ENCODE data around the gene IGSF8. TPM values are rescaled to one million over a fixed set of nuclear protein-coding genes. Genes with fewer than 3 reads are reported as not detected.
A peak's percentile ranks its signal among the peaks of the same experiment; 100 is the strongest.

The IGSF8 gene
- polyA plus RNA-seq, 1 of the 3 experiments (the other 2 are of a cell fraction), result 67.9 TPM

DNA sequence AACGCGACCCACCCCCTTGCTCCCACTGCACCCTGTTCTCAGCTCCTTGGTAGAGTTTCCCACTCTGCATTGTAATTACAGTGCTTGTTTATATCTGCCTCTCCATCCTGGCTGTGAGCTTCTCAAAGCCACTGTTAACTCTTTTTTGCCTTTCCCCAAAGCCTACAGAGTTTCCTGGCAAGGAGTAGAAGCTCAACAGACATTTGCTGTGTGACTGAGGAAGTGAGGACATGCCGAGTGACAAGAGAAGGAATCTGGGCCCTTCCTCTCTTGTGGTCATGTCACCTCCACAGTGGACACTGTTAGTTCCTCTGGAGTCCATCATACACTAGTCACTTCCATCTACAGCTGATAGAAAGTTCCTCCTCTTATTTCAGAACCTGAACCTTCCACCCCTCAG lies 6.1 kb upstream of the IGSF8 start (continued):
- TF ChIP-seq FOSL2 (IDR thresholded peaks at IDR 0.05; ENCODE audit: borderline replicate concordance, low read depth), result no peak
- no peak for TF ChIP-seq MXI1 (IDR thresholded peaks at IDR 0.05; ENCODE audit: low read depth, low read length)
- no peak for TF ChIP-seq MEF2A (IDR thresholded peaks at IDR 0.05; ENCODE audit: borderline replicate concordance, low read depth)
- no peak for TF ChIP-seq CHD2 (IDR thresholded peaks at IDR 0.05; ENCODE audit: low read length, partially characterized antibody)

- POLR2A ChIA-PET, result no interaction called here
- H3K4me3 ChIP-seq (ENCODE audit: low read depth in 2 of 2, low read length in 1 of 2), result no peak overlapping the region
Measured at GRCh38 chr1:160103658-160104408, 5.4 kb upstream of the IGSF8 start.

GRCh38 chr1:160101717-160102522 lies 3.5 kb upstream of the IGSF8 start:
- Histone ChIP-seq H3F3A (replicated peaks; ENCODE audit: insufficient read depth) (peaks cover 11% of the 10 kb centered on the region), H4K20me1 (ENCODE audit: insufficient read depth) (no peaks in the 10 kb centered on the region), H3K4me2 (no peak overlapping the region), H2AFZ (ENCODE audit: low read depth) (0 out of 2 replicates have a peak overlapping the region, but pooled peaks have one; percentile 84), H3K9me3 (no peaks in the 10 kb centered on the region), H3K9ac (no peak overlapping the region), H3K27me3 (ENCODE audit: insufficient read depth) (no peaks in the 10 kb centered on the region), H3K27ac (ENCODE audit: low read depth in 2 of 2, low read length in 1 of 2) (no peak overlapping the region), H3K79me2 (ENCODE audit: insufficient read depth) (no peaks in the 10 kb centered on the region), H3K4me1 (ENCODE audit: control insufficient read depth in 1 of 2, insufficient read depth in 2 of 2, low read depth in 1 of 2, low read length in 1 of 2) (peaks cover 7 to 25% of the 10 kb centered on the region in 2 experiments; a peak in 1 of 4 replicates), H3K9me2 (no peaks in the 10 kb centered on the region), H3K36me3 (replicated peaks in 1 of 2; ENCODE audit: control insufficient read depth in 1 of 2, insufficient read depth in 2 of 2, low read length in 1 of 2) (no peaks in the 10 kb centered on the region), H3K4me3 (ENCODE audit: low read depth in 2 of 2, low read length in 1 of 2) (no peak overlapping the region)
- ChIA-PET POLR2A (interaction anchor here (0.6 to 2.0 kb wide), 2 partner anchors 117 to 150 kb away, joined by 3 to 8 read pairs; no protein-coding TSS in a partner anchor), CTCF (interaction anchor here (0.7 to 6.8 kb wide), 54 partner anchors 9 to 300 kb away, joined by 3 to 105 read pairs (median 5); partner anchors contain the start of genes ATP1A2, CASQ1, DCAF8 and PEX19)
- DNase-seq, result no peak
- no peak for TF ChIP-seq REST (IDR thresholded peaks at IDR 0.05; ENCODE audit: low read depth, low read length)
- 0 out of 2 replicates have a peak, but pooled peaks have one; percentile 3 for TF ChIP-seq FOXJ3 (CRISPR knock-in tag; IDR thresholded peaks at IDR 0.05)
- WGBS (ENCODE audit: low lambda C conversion rate), result 67% methylated on average over 9 of the region's 9 CpGs

More at GRCh38 chr1:160103658-160104408, 5.4 kb upstream of the IGSF8 start:
- H3K36me3 ChIP-seq (replicated peaks in 1 of 2; ENCODE audit: control insufficient read depth in 1 of 2, insufficient read depth in 2 of 2, low read length in 1 of 2), result no peaks in the 10 kb centered on the region
- CTCF ChIA-PET, result interaction anchor here (0.8 to 6.8 kb wide), 15 partner anchors 18 to 274 kb away, joined by 3 to 105 read pairs (median 23); partner anchors contain the start of genes CASQ1 and PEX19
- H3K9me3 ChIP-seq, result no peaks in the 10 kb centered on the region
- DNase-seq, result no peak
- no peak overlapping the region for H3K4me2 ChIP-seq
- no peak for TF ChIP-seq MXI1 (IDR thresholded peaks at IDR 0.05; ENCODE audit: low read depth, low read length)
- TF ChIP-seq FOXM1 (IDR thresholded peaks at IDR 0.05; ENCODE audit: low read depth), result no peak
- no peak for TF ChIP-seq TAF1 (IDR thresholded peaks at IDR 0.05; ENCODE audit: borderline replicate concordance, low read depth, low read length)
- TF ChIP-seq EZH2phosphoT487 (IDR thresholded peaks at IDR 0.05; ENCODE audit: borderline replicate concordance, low read depth), result no peak
- TF ChIP-seq ELF1 (IDR thresholded peaks at IDR 0.05), result no peak
- TF ChIP-seq, protein P1, sequence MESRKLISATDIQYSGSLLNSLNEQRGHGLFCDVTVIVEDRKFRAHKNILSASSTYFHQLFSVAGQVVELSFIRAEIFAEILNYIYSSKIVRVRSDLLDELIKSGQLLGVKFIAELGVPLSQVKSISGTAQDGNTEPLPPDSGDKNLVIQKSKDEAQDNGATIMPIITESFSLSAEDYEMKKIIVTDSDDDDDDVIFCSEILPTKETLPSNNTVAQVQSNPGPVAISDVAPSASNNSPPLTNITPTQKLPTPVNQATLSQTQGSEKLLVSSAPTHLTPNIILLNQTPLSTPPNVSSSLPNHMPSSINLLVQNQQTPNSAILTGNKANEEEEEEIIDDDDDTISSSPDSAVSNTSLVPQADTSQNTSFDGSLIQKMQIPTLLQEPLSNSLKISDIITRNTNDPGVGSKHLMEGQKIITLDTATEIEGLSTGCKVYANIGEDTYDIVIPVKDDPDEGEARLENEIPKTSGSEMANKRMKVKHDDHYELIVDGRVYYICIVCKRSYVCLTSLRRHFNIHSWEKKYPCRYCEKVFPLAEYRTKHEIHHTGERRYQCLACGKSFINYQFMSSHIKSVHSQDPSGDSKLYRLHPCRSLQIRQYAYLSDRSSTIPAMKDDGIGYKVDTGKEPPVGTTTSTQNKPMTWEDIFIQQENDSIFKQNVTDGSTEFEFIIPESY (IDR thresholded peaks at IDR 0.05; ENCODE audit: borderline replicate concordance, low read depth), result no peak
- TF ChIP-seq FOSL2 (IDR thresholded peaks at IDR 0.05; ENCODE audit: borderline replicate concordance, low read depth), result no peak
- TF ChIP-seq GATA2 (CRISPR knock-in tag; IDR thresholded peaks at IDR 0.05), result no peak
- 0 out of 2 replicates have a peak, but pooled peaks cover 3% of the 10 kb centered on the region for H3K27me3 ChIP-seq (ENCODE audit: insufficient read depth)
- no peaks in the 10 kb centered on the region for H4K20me1 ChIP-seq (ENCODE audit: insufficient read depth)
- H2AFZ ChIP-seq (ENCODE audit: low read depth), result no peak overlapping the region
- peaks cover 0 to 13% of the 10 kb centered on the region in 2 experiments; a peak in 1 of 4 replicates for H3K4me1 ChIP-seq (ENCODE audit: control insufficient read depth in 1 of 2, insufficient read depth in 2 of 2, low read depth in 1 of 2, low read length in 1 of 2)
- peaks cover 11% of the 10 kb centered on the region for H3F3A ChIP-seq (replicated peaks; ENCODE audit: insufficient read depth)
- H3K9me2 ChIP-seq, result no peaks in the 10 kb centered on the region
- H3K79me2 ChIP-seq (ENCODE audit: insufficient read depth), result no peaks in the 10 kb centered on the region
- 87% methylated on average over 5 of the region's 6 CpGs for WGBS (ENCODE audit: low lambda C conversion rate)
- H3K27ac ChIP-seq (ENCODE audit: low read depth in 2 of 2, low read length in 1 of 2), result no peak overlapping the region
- H3K9ac ChIP-seq, result no peak overlapping the region

Measured in SK-N-SH (cell line).